GM12864 (cell line): ENCODE results near the gene KCNA10.

Experiments used
- DNase-seq: peaks from one replicate; pipeline ENCODE4 v3.0.0-alpha.2; 2011; ENCODE audit warnings: low read depth
- H3K4me3 ChIP-seq: 2 replicates; pipeline ENCODE4 v1.5.1; 2011; ENCODE audit warnings: mild to moderate bottlenecking, low read depth, low read length, control low read depth
- TF ChIP-seq, protein P1 (sequence below): IDR thresholded peaks from 2 replicates; pipeline ENCODE4 v1.5.1; 2011; ENCODE audit warnings: low read depth, mild to moderate bottlenecking, moderate library complexity, low read length, control low read depth, inconsistent platforms; ENCODE audit errors: missing control alignments

KCNA10 gene

DNA sequence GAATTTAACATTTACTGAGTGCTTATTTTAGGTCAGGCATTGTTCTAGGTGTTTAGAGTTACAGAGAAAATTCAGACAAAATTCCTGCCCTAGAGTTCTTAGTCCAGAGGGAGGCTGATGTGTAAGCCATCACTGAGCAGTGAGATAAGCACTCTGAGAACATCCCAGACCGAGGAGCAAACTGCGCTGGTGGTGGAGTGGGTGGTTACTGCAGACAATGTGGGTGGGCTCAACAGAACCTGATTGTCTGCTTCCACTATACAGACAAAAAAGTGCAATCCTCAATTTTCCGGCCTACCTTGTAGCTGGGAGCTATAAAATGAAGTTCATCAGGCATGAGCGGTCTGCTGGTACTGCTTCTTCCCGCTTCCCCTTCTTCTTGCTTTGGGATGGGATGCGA is 44.5 kb downstream of the KCNA10 start:
- DNase-seq, result no peak
- H3K4me3 ChIP-seq, result no peak overlapping the region
- TF ChIP-seq, protein P1, sequence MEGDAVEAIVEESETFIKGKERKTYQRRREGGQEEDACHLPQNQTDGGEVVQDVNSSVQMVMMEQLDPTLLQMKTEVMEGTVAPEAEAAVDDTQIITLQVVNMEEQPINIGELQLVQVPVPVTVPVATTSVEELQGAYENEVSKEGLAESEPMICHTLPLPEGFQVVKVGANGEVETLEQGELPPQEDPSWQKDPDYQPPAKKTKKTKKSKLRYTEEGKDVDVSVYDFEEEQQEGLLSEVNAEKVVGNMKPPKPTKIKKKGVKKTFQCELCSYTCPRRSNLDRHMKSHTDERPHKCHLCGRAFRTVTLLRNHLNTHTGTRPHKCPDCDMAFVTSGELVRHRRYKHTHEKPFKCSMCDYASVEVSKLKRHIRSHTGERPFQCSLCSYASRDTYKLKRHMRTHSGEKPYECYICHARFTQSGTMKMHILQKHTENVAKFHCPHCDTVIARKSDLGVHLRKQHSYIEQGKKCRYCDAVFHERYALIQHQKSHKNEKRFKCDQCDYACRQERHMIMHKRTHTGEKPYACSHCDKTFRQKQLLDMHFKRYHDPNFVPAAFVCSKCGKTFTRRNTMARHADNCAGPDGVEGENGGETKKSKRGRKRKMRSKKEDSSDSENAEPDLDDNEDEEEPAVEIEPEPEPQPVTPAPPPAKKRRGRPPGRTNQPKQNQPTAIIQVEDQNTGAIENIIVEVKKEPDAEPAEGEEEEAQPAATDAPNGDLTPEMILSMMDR, result no peak

DNA sequence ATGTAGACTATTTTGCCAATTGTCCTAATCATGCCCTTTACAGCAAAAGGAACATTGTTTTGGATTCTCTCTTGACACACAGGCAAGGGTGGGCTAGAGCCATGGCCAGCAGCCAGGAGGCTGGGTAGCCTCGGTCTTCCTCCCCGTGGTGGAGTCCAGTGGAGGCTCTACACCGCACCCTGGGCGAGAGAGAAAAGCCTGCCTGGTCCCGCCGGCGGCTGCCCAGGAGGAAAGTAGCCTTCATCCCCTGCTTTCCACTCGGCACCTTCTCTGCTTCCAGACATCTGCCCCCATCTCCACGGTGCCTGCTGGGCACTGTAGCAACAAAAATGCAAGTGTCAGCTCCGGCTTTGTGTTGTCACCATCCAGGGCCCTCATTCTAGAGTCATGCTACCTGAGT is 46.4 kb downstream of the KCNA10 start:
- no peak overlapping the region for H3K4me3 ChIP-seq
- DNase-seq, result no peak
- TF ChIP-seq, protein P1, result no peak

DNA sequence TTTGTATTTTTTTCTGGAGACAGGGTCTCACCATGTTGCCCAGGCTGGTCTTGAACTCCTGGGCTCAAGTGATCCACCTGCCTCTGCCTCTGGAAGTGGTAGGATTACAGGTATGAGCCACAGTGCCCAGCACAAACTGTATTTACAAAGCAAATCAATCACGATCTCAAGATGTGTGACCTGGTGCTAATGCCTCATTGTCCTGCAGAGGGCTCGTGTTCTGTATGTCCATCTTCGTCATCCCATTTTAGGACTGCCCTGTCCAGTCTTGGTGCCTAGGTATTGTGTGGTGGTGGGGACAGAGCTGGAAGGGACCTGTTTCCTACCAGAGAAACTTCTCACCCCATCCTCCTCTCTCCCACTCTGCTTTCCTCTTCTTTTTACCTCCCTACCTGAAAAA is 47.8 kb downstream of the KCNA10 start:
- no peak for DNase-seq
- TF ChIP-seq, protein P1, result no peak
- H3K4me3 ChIP-seq, result no peak overlapping the region
